ENCODE measurements around the gene TMC6. TPM values are rescaled to one million over a fixed set of nuclear protein-coding genes. Genes with fewer than 3 reads are reported as not detected.

The TMC6 gene
- total and polyA plus RNA-seq, 2 of the 4 experiments (the other 2 are of a cell fraction) = 0.19 TPM; not detected in 1

GRCh38 chr17:78105551-78105950, 23.0 kb downstream of the TMC6 start:
- no peak overlapping the region for H2AFZ ChIP-seq (replicated peaks; ENCODE audit: low read length, poor library complexity)
- no peak overlapping the region for H3K4me3 ChIP-seq (ENCODE audit: insufficient read depth, low read depth, low read length)
- H4K5ac ChIP-seq (ENCODE audit: low read depth, low read length) = no peak overlapping the region
- H3K18ac ChIP-seq (ENCODE audit: low read depth, low read length) = no peak overlapping the region
- no peak overlapping the region for H2BK120ac ChIP-seq (ENCODE audit: low read depth, low read length)
- intact Hi-C loops (cut with micrococcal nuclease) = no loop called here
- H3K79me1 ChIP-seq (ENCODE audit: low read depth in 1 of 2, low read length in 2 of 2) = no peaks in the 10 kb centered on the region
- no peaks in the 10 kb centered on the region for H3K27me3 ChIP-seq (ENCODE audit: control insufficient read depth, insufficient read depth, low read length)
- no peak overlapping the region for H3K4ac ChIP-seq (ENCODE audit: low read depth, low read length)
- in situ Hi-C loops (cut with MboI; ENCODE audit: low sequenced_read_pairs) = no loop called here
- no peak overlapping the region for H3K23ac ChIP-seq (ENCODE audit: low read depth, low read length)
- H3K9me3 ChIP-seq (ENCODE audit: control insufficient read depth, insufficient read depth, low read length) = no peaks in the 10 kb centered on the region
- BruUV-seq (replicated peaks) = no TSS peak
- H3K9ac ChIP-seq (ENCODE audit: low read depth, low read length) = no peak overlapping the region
- peaks cover 22% of the 10 kb centered on the region for H3K36me3 ChIP-seq (ENCODE audit: control insufficient read depth, insufficient read depth, low read length)
- peaks cover 3% of the 10 kb centered on the region; the same call in 1 of the 2 replicates for H3K9me1 ChIP-seq (ENCODE audit: insufficient read depth, low read length)
- no peak overlapping the region for H4K91ac ChIP-seq (ENCODE audit: insufficient read depth, low read depth, low read length)
- DNase-seq (peak; percentile 5), ATAC-seq (ENCODE audit: low read depth) (no peak)
- no peak overlapping the region for H2BK15ac ChIP-seq (ENCODE audit: low read depth, low read length)
- no peak overlapping the region for H3K14ac ChIP-seq (replicated peaks; ENCODE audit: low read depth, low read length)
- no peak overlapping the region for H2AK5ac ChIP-seq (ENCODE audit: low read depth, low read length)
- H2BK20ac ChIP-seq (ENCODE audit: low read depth, low read length) = no peak overlapping the region
- H3K4me2 ChIP-seq (ENCODE audit: low read depth, low read length) = no peak overlapping the region
- whole genome bisulfite sequencing, 2 experiments (ENCODE audit: extremely low coverage in 2 of 2, insufficient read length in 1 of 2) = no CpG with 5 or more reads among the region's 13 CpGs
- H3K4me1 ChIP-seq (ENCODE audit: control insufficient read depth, insufficient read depth, low read length) = no peaks in the 10 kb centered on the region; the same call in 1 of the 2 replicates
- H4K20me1 ChIP-seq (ENCODE audit: insufficient read depth, low read length) = no peaks in the 10 kb centered on the region
- CTCF ChIA-PET = interaction anchor here (0.7 to 1.4 kb wide), 3 partner anchors 21 to 146 kb away, joined by 3 to 4 read pairs (median 4); no protein-coding TSS in a partner anchor
- POLR2A ChIA-PET (ENCODE audit: unreplicated experiment) = interaction anchor here (0.6 kb wide), 1 partner anchor 419 kb away, joined by 3 read pairs; no protein-coding TSS in a partner anchor
- H2BK5ac ChIP-seq (ENCODE audit: low read depth, low read length, poor library complexity, severe bottlenecking) = no peak overlapping the region
- H2AK9ac ChIP-seq (replicated peaks; ENCODE audit: low read depth, low read length, poor library complexity) = no peak overlapping the region
- TF ChIP-seq RFX5 (IDR thresholded peaks at IDR 0.05; ENCODE audit: low read depth, low read length) = no peak
- no peak for TF ChIP-seq FOS (IDR thresholded peaks at IDR 0.05; ENCODE audit: low read depth, low read length)
- TF ChIP-seq RCOR1 (IDR thresholded peaks at IDR 0.05; ENCODE audit: insufficient replicate concordance, low read length) = no peak
- TF ChIP-seq MAZ (IDR thresholded peaks at IDR 0.05; ENCODE audit: borderline replicate concordance, low read depth, low read length) = no peak
- TF ChIP-seq MXI1 (IDR thresholded peaks at IDR 0.05; ENCODE audit: borderline replicate concordance, low read depth, low read length) = no peak
- no peak for TF ChIP-seq CEBPB (IDR thresholded peaks at IDR 0.05; ENCODE audit: low read depth, low read length)
- TF ChIP-seq NFE2L2 (IDR thresholded peaks at IDR 0.05; ENCODE audit: low read depth, low read length) = no peak
- TF ChIP-seq CTCF (conservative IDR thresholded peaks at IDR 0.05; ENCODE audit: low read depth, low read length) = no peak
- TF ChIP-seq SMC3 (IDR thresholded peaks at IDR 0.05; ENCODE audit: low read depth, low read length) = no peak
- no peak for TF ChIP-seq POLR2A (IDR thresholded peaks at IDR 0.05; ENCODE audit: low read depth, low read length)
- TF ChIP-seq MAFK (IDR thresholded peaks at IDR 0.05; ENCODE audit: low read depth, low read length) = no peak
- no peak overlapping the region for H3K27ac ChIP-seq (ENCODE audit: insufficient read depth, low read length)
- H4K8ac ChIP-seq (ENCODE audit: low read depth in 2 of 2, low read length in 2 of 2) = no peak overlapping the region
- no peak overlapping the region for H3K56ac ChIP-seq (ENCODE audit: extremely low read depth, insufficient read depth, low read length)
- dilution Hi-C loops (cut with HindIII; ENCODE audit: low sequenced_read_pairs, unreplicated experiment) = no loop called here

Measured in IMR-90 (cell line).